Mesothelial cell of epicardium (in vitro differentiated cells): ENCODE results near the gene SLC47A1. TPM values are rescaled to one million over a fixed set of nuclear protein-coding genes. Genes with fewer than 3 reads are reported as not detected.

Experiments used
- DNase-seq, 2 experiments: peaks; one replicate each; pipeline ENCODE4 v3.0.0; 2021; ENCODE audit warnings: low spot score in 2 of 2; ENCODE audit not compliant: unreplicated experiment in 2 of 2
- H3K27ac Mint-ChIP-seq: 2 replicates; pipeline ENCODE4 v1.8.0; 2021; ENCODE audit warnings: mixed read lengths
- H3K27me3 Mint-ChIP-seq: 2 replicates; pipeline ENCODE4 v1.8.0; 2021; ENCODE audit warnings: low read depth, mixed read lengths
- H3K36me3 Mint-ChIP-seq: 2 replicates; pipeline ENCODE4 v1.8.0; 2021; ENCODE audit warnings: mixed read lengths
- H3K4me1 Mint-ChIP-seq: 2 replicates; pipeline ENCODE4 v1.8.0; 2021; ENCODE audit warnings: mixed read lengths
- H3K4me3 Mint-ChIP-seq: 2 replicates; pipeline ENCODE4 v1.8.0; 2021; ENCODE audit warnings: mild to moderate bottlenecking, moderate library complexity, mixed read lengths
- H3K9me3 Mint-ChIP-seq: 2 replicates; pipeline ENCODE4 v1.8.0; 2021; ENCODE audit warnings: mixed read lengths
- total RNA-seq: library from RNA; stranded (reverse); gene quantifications from 3 replicates; pipeline ENCODE4 v1.2.1, GENCODE V29; 2021
- TF ChIP-seq, protein P1 (sequence below): fragments of 200-600 bp; sonication (generic); IDR thresholded peaks from one replicate; pipeline ENCODE4 v1.5.0; 2021; ENCODE audit warnings: antibody characterized with exemption; ENCODE audit not compliant: unreplicated experiment

The SLC47A1 gene
- total RNA-seq, 1 donor from 2014 or later: 9.2 TPM

DNA sequence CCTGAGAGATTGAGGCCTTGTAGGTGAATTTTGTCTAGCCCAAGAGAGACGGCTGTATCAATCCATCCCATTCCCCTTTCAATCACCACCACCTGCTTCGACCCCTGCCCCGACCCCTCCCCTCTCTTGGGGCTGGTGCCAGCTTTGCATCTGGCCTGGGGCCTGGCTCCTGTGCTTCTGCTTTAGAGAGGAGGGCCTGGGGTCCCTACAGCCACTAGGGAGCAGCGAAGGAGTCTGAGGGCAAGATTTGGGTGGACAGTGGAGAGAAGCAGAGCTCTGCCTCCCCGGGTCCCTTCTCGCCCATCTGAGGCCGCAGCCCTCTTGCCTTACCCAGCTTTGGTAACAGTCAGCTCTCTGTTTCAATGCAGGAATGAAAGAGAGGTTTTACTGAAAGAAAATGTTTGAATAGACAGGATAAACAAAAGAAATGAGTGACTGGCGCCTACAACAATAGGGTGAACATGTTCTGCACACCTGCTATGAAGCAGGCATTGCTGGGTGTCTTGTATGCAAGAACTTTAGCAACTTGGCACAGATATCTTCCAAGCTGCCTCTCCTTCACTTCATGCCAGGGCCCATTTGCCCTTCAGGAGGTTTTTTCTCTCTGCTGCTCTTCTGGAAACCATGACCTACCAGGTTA, 57.4 kb downstream of the SLC47A1 start:
- H3K27me3 Mint-ChIP-seq: peaks cover 3% of the 10 kb centered on the region

DNA sequence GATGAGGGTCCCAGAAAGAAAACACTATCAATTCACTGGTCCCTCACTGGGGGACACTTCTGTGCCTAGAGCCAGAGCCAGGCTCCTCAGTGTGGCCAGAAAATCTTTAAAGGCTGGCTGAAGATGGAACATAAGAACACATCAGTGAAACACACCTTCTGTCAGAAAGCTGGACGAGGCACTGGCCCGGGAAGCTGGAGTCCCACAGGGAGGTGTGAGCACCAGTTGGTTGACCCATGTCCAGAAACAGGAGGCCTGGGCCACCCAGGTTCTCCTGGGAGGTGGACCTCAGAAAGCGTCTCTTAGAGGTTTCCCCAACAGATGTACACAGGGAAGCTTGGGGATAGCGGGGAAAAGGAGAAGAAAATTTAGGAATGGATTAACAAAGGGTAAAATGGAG, 58.7 kb downstream of the SLC47A1 start:
- no peak overlapping the region for H3K4me3 Mint-ChIP-seq
- no peak for DNase-seq
- H3K27ac Mint-ChIP-seq: no peak overlapping the region
- H3K27me3 Mint-ChIP-seq: peaks cover 3% of the 10 kb centered on the region
- no peaks in the 10 kb centered on the region for H3K4me1 Mint-ChIP-seq
- no peaks in the 10 kb centered on the region for H3K36me3 Mint-ChIP-seq
- H3K9me3 Mint-ChIP-seq: no peaks in the 10 kb centered on the region
- TF ChIP-seq, protein P1, sequence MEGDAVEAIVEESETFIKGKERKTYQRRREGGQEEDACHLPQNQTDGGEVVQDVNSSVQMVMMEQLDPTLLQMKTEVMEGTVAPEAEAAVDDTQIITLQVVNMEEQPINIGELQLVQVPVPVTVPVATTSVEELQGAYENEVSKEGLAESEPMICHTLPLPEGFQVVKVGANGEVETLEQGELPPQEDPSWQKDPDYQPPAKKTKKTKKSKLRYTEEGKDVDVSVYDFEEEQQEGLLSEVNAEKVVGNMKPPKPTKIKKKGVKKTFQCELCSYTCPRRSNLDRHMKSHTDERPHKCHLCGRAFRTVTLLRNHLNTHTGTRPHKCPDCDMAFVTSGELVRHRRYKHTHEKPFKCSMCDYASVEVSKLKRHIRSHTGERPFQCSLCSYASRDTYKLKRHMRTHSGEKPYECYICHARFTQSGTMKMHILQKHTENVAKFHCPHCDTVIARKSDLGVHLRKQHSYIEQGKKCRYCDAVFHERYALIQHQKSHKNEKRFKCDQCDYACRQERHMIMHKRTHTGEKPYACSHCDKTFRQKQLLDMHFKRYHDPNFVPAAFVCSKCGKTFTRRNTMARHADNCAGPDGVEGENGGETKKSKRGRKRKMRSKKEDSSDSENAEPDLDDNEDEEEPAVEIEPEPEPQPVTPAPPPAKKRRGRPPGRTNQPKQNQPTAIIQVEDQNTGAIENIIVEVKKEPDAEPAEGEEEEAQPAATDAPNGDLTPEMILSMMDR: no peak

More for the DNA sequence above, 57.4 kb downstream of the SLC47A1 start:
- H3K4me3 Mint-ChIP-seq: no peak overlapping the region
- DNase-seq: no peak
- no peak overlapping the region for H3K27ac Mint-ChIP-seq
- H3K4me1 Mint-ChIP-seq: no peaks in the 10 kb centered on the region
- no peaks in the 10 kb centered on the region for H3K9me3 Mint-ChIP-seq
- TF ChIP-seq, protein P1: no peak
- H3K36me3 Mint-ChIP-seq: no peaks in the 10 kb centered on the region

DNA sequence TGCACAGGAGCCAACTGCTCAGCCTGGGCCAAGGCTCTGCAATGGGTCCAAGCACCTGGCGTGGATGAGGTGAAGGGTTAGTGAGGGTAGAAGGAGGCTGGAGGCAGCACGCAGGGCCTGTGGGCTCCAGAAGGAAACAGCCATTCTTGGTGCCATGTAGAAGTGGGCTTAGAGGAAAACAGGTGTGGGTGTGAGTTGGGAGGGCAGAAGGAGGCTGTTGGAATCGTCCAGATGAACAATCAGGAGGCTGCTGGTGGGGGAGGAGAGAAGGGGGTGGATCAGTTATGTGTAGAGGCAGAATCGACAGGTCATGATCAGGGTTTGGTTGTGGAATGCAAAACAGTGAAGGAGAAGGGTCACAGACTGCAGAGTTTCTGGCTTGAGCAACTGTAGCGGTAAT, 63.2 kb downstream of the SLC47A1 start:
- no peak overlapping the region for H3K4me3 Mint-ChIP-seq
- H3K9me3 Mint-ChIP-seq: no peaks in the 10 kb centered on the region
- peaks cover 2% of the 10 kb centered on the region for H3K27me3 Mint-ChIP-seq
- DNase-seq: no peak
- H3K36me3 Mint-ChIP-seq: no peaks in the 10 kb centered on the region
- no peak overlapping the region for H3K27ac Mint-ChIP-seq
- TF ChIP-seq, protein P1: no peak
- H3K4me1 Mint-ChIP-seq: no peaks in the 10 kb centered on the region

DNA sequence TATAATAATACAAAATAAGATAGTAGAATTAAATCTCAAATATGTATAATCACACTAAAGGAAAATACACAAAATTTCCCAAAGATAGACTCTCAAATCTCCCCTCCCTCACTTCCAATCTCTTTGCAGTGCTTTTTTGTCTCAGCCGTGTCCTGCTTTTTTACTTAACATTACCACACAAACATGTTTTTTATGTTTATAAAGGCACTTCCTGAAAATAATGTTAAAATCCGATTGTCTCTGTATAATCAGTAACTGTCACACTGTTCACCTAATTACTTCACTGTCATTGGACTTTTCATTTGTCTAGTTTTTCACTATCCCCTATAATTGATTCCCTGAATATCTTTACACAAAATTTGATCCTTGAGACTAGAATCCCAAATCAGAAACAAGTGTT, 76.7 kb downstream of the SLC47A1 start:
- TF ChIP-seq, protein P1: no peak
- Mint-ChIP-seq H3K36me3 (no peaks in the 10 kb centered on the region), H3K27ac (no peak overlapping the region), H3K4me3 (no peak overlapping the region), H3K9me3 (peaks cover 4% of the 10 kb centered on the region), H3K27me3 (no peaks in the 10 kb centered on the region), H3K4me1 (peaks cover 4% of the 10 kb centered on the region)
- DNase-seq: no peak

DNA sequence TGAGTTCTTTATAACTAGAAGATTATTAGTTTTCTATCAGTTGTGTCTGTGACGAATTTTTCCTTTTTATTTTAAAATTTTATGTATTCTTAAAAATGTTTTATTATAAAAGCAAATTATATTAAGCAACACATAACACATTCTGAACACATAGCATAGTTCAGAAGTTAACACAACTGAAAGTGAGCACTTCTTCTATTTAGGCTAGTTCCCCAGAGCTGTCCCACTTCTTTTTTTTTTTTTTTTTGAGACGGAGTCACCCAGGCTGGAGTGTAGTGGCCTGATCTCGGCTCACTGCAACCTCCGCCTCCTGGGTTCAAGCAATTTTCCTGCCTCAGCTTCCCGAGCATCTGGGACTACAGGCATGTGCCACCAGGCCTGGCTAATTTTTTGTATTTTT, 77.2 kb downstream of the SLC47A1 start:
- Mint-ChIP-seq H3K9me3 (peaks cover 4% of the 10 kb centered on the region), H3K36me3 (no peaks in the 10 kb centered on the region), H3K27ac (no peak overlapping the region), H3K4me3 (no peak overlapping the region), H3K27me3 (no peaks in the 10 kb centered on the region), H3K4me1 (peaks cover 4% of the 10 kb centered on the region)
- DNase-seq: no peak
- TF ChIP-seq, protein P1: no peak
